Suprapubic skin (tissue), 3 donors: ENCODE data around the gene ERCC8.

Experiments used
- CTCF ChIP-seq, 2 donors: fragments of 200-600 bp in 1 of 2; fragments of 450-650 bp in 1 of 2; sonication (generic) in 1 of 2; IDR thresholded peaks; one replicate each; pipeline ENCODE4 v1.5.1; 2016 to 2019; ENCODE audit warnings: antibody characterized with exemption in 2 of 2, mild to moderate bottlenecking in 1 of 2, moderate library complexity in 1 of 2
- POLR2AphosphoS5 ChIP-seq, 3 donors: sonication (generic); formaldehyde crosslinking; IDR thresholded peaks; one replicate each; pipeline ENCODE4 v1.6.1; 2017; ENCODE audit warnings: antibody characterized with exemption in 3 of 3

- TF ChIP-seq CTCF (IDR thresholded peaks at IDR 0.05) (no peak), POLR2AphosphoS5 (IDR thresholded peaks at IDR 0.05) (no peak)
Measured at GRCh38 chr5:60852317-60852716, 92.6 kb downstream of the ERCC8 start.
